Parathyroid adenoma (tissue), 2 donors: ENCODE measurements around the gene RAP1GAP2.

Source experiments
- H2AFZ ChIP-seq: fragments of 300-600 bp; sonication (generic); one replicate; pipeline ENCODE4 v1.7.0; 2017; ENCODE audit warnings: antibody characterized with exemption, mild to moderate bottlenecking
- H3K27ac ChIP-seq: fragments of 300-600 bp; sonication (generic); one replicate; pipeline ENCODE4 v1.7.0; 2017
- H3K27me3 ChIP-seq: fragments of 300-600 bp; sonication (generic); one replicate; pipeline ENCODE4 v1.7.0; 2017; ENCODE audit warnings: low read length; ENCODE audit not compliant: control insufficient read depth, insufficient read depth
- H3K36me3 ChIP-seq: fragments of 300-600 bp; sonication (generic); one replicate; pipeline ENCODE4 v1.7.0; 2017; ENCODE audit warnings: low read length; ENCODE audit not compliant: control insufficient read depth, insufficient read depth
- H3K4me1 ChIP-seq: fragments of 300-600 bp; sonication (generic); one replicate; pipeline ENCODE4 v1.7.0; 2017; ENCODE audit warnings: control low read depth
- H3K4me2 ChIP-seq: fragments of 300-600 bp; sonication (generic); one replicate; pipeline ENCODE4 v1.7.0; 2017; ENCODE audit warnings: low read length
- H3K4me3 ChIP-seq: fragments of 300-600 bp; sonication (generic); one replicate; pipeline ENCODE4 v1.7.0; 2017; ENCODE audit warnings: low read depth, low read length
- H3K79me2 ChIP-seq: fragments of 300-600 bp; sonication (generic); one replicate; pipeline ENCODE4 v1.7.0; 2017; ENCODE audit warnings: control low read depth
- H3K9ac ChIP-seq: fragments of 300-600 bp; sonication (generic); one replicate; pipeline ENCODE4 v1.7.0; 2017; ENCODE audit warnings: mild to moderate bottlenecking
- H3K9me3 ChIP-seq: fragments of 300-600 bp; sonication (generic); one replicate; pipeline ENCODE4 v1.7.0; 2017; ENCODE audit warnings: low read length; ENCODE audit not compliant: control insufficient read depth
- CTCF ChIP-seq: fragments of 300-600 bp; sonication (generic); IDR thresholded peaks from one replicate; pipeline ENCODE4 v1.7.0; 2017; ENCODE audit warnings: antibody characterized with exemption, mild to moderate bottlenecking
- donor health status: primary hyperparathyroidism.

The RAP1GAP2 gene

GRCh38 chr17:2819921-2820501, 23.8 kb downstream of the RAP1GAP2 start:
- no peaks in the 10 kb centered on the region for H3K27me3 ChIP-seq

GRCh38 chr17:2821868-2822267, 25.6 kb downstream of the RAP1GAP2 start:
- Histone ChIP-seq H3K9me3 (no peaks in the 10 kb centered on the region), H2AFZ (no peak overlapping the region), H3K4me2 (no peak overlapping the region), H3K4me3 (no peak overlapping the region), H3K27me3 (no peaks in the 10 kb centered on the region), H3K27ac (no peak overlapping the region), H3K4me1 (no peaks in the 10 kb centered on the region), H3K36me3 (no peaks in the 10 kb centered on the region), H3K9ac (no peak overlapping the region), H3K79me2 (no peaks in the 10 kb centered on the region)
- no peak for TF ChIP-seq CTCF

More at GRCh38 chr17:2819921-2820501, 23.8 kb downstream of the RAP1GAP2 start:
- H3K36me3 ChIP-seq = no peaks in the 10 kb centered on the region
- no peak overlapping the region for H3K4me3 ChIP-seq
- H3K9me3 ChIP-seq = no peaks in the 10 kb centered on the region
- H3K79me2 ChIP-seq = no peaks in the 10 kb centered on the region
- H3K27ac ChIP-seq = no peak overlapping the region
- H3K4me2 ChIP-seq = no peak overlapping the region
- no peaks in the 10 kb centered on the region for H3K4me1 ChIP-seq
- H3K9ac ChIP-seq = no peak overlapping the region
- no peak for TF ChIP-seq CTCF
- no peak overlapping the region for H2AFZ ChIP-seq

GRCh38 chr17:2822358-2822757, 26.1 kb downstream of the RAP1GAP2 start:
- Histone ChIP-seq H3K9ac (no peak overlapping the region), H3K27me3 (no peaks in the 10 kb centered on the region), H3K4me1 (no peaks in the 10 kb centered on the region), H3K4me2 (no peak overlapping the region), H3K79me2 (no peaks in the 10 kb centered on the region), H3K27ac (no peak overlapping the region), H3K4me3 (no peak overlapping the region), H3K36me3 (no peaks in the 10 kb centered on the region), H2AFZ (no peak overlapping the region), H3K9me3 (no peaks in the 10 kb centered on the region)
- no peak for TF ChIP-seq CTCF

- Histone ChIP-seq H3K79me2 (no peaks in the 10 kb centered on the region), H3K9ac (no peak overlapping the region), H2AFZ (no peak overlapping the region), H3K4me1 (no peaks in the 10 kb centered on the region), H3K4me3 (no peak overlapping the region), H3K27me3 (no peaks in the 10 kb centered on the region), H3K27ac (no peak overlapping the region), H3K9me3 (no peaks in the 10 kb centered on the region), H3K4me2 (no peak overlapping the region), H3K36me3 (no peaks in the 10 kb centered on the region)
- TF ChIP-seq CTCF = no peak
These were observed 29.2 kb downstream of the RAP1GAP2 start for GRCh38 chr17:2825253-2825970.
